HepG2 (cell line): ENCODE data around the gene MARCHF6. TPM values are rescaled to one million over a fixed set of nuclear protein-coding genes. Genes with fewer than 3 reads are reported as not detected.

ENCODE experiments used
- ATAC-seq: fragments of 200-7000 bp; cut with Tn5 transposase; 3 replicates; pipeline ENCODE4 v1.9.1; 2020; ENCODE audit warnings: mild to moderate bottlenecking, moderate library complexity
- BruUV-seq: library from RNA; stranded (reverse); fragments of 400-500 nt; replicated peaks from 2 replicates; lab custom pipeline; 2021; lab: Mats Ljungman, UMichigan
- CTCF ChIA-PET: fragments of 300-600 bp; formaldehyde crosslinking; extraction: SDS; loops from one replicate; lab custom pipeline; 2021; ENCODE audit warnings: low total read pairs, inconsistent platforms, low intra/inter-chr PET ratio; lab: Yijun Ruan, JAX
- POLR2A ChIA-PET: fragments of 350-600 bp; sonication (Branson Sonifier 250); formaldehyde crosslinking; loops from one replicate; lab custom pipeline; 2020; ENCODE audit warnings: antibody characterized with exemption, inconsistent platforms; lab: Yijun Ruan, JAX
- DNase-seq: peaks from one replicate; pipeline ENCODE4 v3.0.0-alpha.2; 2015; ENCODE audit warnings: low spot score
- FAIRE-seq: peaks from 3 replicates; lab custom pipeline; 2011; peaks lifted over from hg19 to GRCh38; lab: Jason Lieb, UNC
- H2AFZ ChIP-seq: one replicate; pipeline ENCODE4 v1.6.1; 2011; ENCODE audit warnings: low read length, inconsistent platforms
- H3K27ac ChIP-seq: fragments of 300-600 bp; 3 replicates; pipeline ENCODE4 v1.8.0; 2011; ENCODE audit warnings: mixed run types, mild to moderate bottlenecking, mixed read lengths, low read length, inconsistent platforms; ENCODE audit not compliant: insufficient read depth; ENCODE audit errors: extremely low read length
- H3K27me3 ChIP-seq, 2 experiments: fragments of 200-600 bp in 1 of 2; 2 replicates in 1 of 2; 3 replicates in 1 of 2; pipeline versions ENCODE4 v1.6.0 to v1.8.0; 2011; ENCODE audit warnings: low read length in 2 of 2, mild to moderate bottlenecking in 2 of 2, moderate library complexity in 2 of 2, inconsistent platforms in 1 of 2; ENCODE audit not compliant: insufficient read depth in 2 of 2, control insufficient read depth in 1 of 2
- H3K36me3 ChIP-seq, 2 experiments: fragments of 200-600 bp in 1 of 2; replicated peaks in 1 of 2; 2 replicates in 1 of 2; 3 replicates in 1 of 2; pipeline versions ENCODE4 v1.5.1 to v1.8.0; 2011; ENCODE audit warnings: low read length in 2 of 2, inconsistent platforms in 1 of 2; ENCODE audit not compliant: insufficient read depth in 2 of 2, control insufficient read depth in 1 of 2
- H3K4me1 ChIP-seq: 2 replicates; pipeline ENCODE4 v1.5.1; 2012; ENCODE audit warnings: low read length, inconsistent platforms; ENCODE audit not compliant: insufficient read depth
- H3K4me2 ChIP-seq: 2 replicates; pipeline ENCODE4 v1.6.0; 2011; ENCODE audit warnings: low read depth, low read length, inconsistent platforms
- H3K4me3 ChIP-seq, 3 experiments: fragments of 200-600 bp in 1 of 3; sonication (generic), shearing (Covaris generic) in 1 of 3; replicated peaks in 1 of 3; 2 replicates each; pipeline ENCODE4 v1.5.1; 2011 to 2016; ENCODE audit warnings: low read length in 3 of 3, inconsistent platforms in 2 of 3, low read depth in 2 of 3, mild to moderate bottlenecking in 2 of 3, control low read depth in 1 of 3, mixed read lengths in 1 of 3; ENCODE audit not compliant: insufficient read depth in 1 of 3
- H3K79me2 ChIP-seq: one replicate; pipeline ENCODE4 v1.6.1; 2011; ENCODE audit warnings: low read length, inconsistent platforms; ENCODE audit not compliant: insufficient read depth
- H3K9ac ChIP-seq: 2 replicates; pipeline ENCODE4 v1.6.0; 2011; ENCODE audit warnings: mild to moderate bottlenecking, low read depth, low read length, inconsistent platforms; ENCODE audit not compliant: insufficient read depth
- H3K9me3 ChIP-seq: 2 replicates; pipeline ENCODE4 v1.5.1; 2012; ENCODE audit warnings: mild to moderate bottlenecking, low read length
- H4K20me1 ChIP-seq: 2 replicates; pipeline ENCODE4 v1.6.0; 2011; ENCODE audit warnings: inconsistent platforms, mild to moderate bottlenecking, low read length, moderate library complexity; ENCODE audit not compliant: insufficient read depth
- CBX2 ChIP-seq, 2 experiments: fragments of 200-600 bp in 1 of 2; sonication (generic); formaldehyde crosslinking in 1 of 2; IDR thresholded peaks; 2 replicates each; pipeline versions ENCODE4 v1.7.0 to v1.8.1; 2018 to 2022; ENCODE audit warnings: low read depth in 2 of 2, low read length in 1 of 2, mild to moderate bottlenecking in 1 of 2, missing genetic modification reagents in 1 of 2
- DZIP1 ChIP-seq: sonication (generic); formaldehyde crosslinking; IDR thresholded peaks from 2 replicates; pipeline ENCODE4 v1.5.0; 2020; ENCODE audit warnings: mild to moderate bottlenecking, missing genetic modification reagents
- MAFK ChIP-seq, 2 experiments: IDR thresholded peaks in 1 of 2; conservative IDR thresholded peaks in 1 of 2; 2 replicates each; pipeline ENCODE4 v1.6.1; 2011; ENCODE audit warnings: improper control_type of control experiment in 2 of 2, low read length in 2 of 2
- PTBP1 ChIP-seq: fragments of 200-400 bp; formaldehyde crosslinking; IDR thresholded peaks from 2 replicates; pipeline ENCODE4 v1.6.1; 2018; ENCODE audit warnings: low read length, low read depth; ENCODE audit not compliant: poor library complexity, severe bottlenecking
- SAFB2 ChIP-seq: sonication (generic); formaldehyde crosslinking; IDR thresholded peaks from 2 replicates; pipeline ENCODE4 v1.5.1; 2020; ENCODE audit warnings: missing genetic modification reagents, low read depth, mild to moderate bottlenecking, borderline replicate concordance
- SAP130 ChIP-seq: IDR thresholded peaks from 2 replicates; pipeline ENCODE4 v1.6.1; 2016; ENCODE audit warnings: low read depth
- SRF ChIP-seq: IDR thresholded peaks from 2 replicates; pipeline ENCODE4 v1.6.1; 2011; ENCODE audit warnings: mild to moderate bottlenecking, low read depth, low read length, moderate library complexity
- ZBTB8A ChIP-seq: sonication (generic); formaldehyde crosslinking; IDR thresholded peaks from 2 replicates; pipeline ENCODE4 v1.4.0; 2020; ENCODE audit warnings: mild to moderate bottlenecking, low read depth, missing genetic modification reagents, borderline replicate concordance
- ZFP82 ChIP-seq: sonication (generic); formaldehyde crosslinking; IDR thresholded peaks from 2 replicates; pipeline ENCODE4 v1.5.1; 2020; ENCODE audit warnings: mild to moderate bottlenecking, missing genetic modification reagents, borderline replicate concordance
- ZNF224 ChIP-seq: sonication (generic); formaldehyde crosslinking; IDR thresholded peaks from 2 replicates; pipeline ENCODE4 v1.5.0; 2020; ENCODE audit warnings: mild to moderate bottlenecking, missing genetic modification reagents
- ZNF652 ChIP-seq: IDR thresholded peaks from 2 replicates; pipeline ENCODE4 v1.6.1; 2016; ENCODE audit warnings: low read depth, borderline replicate concordance
- ZNF841 ChIP-seq: sonication (generic); formaldehyde crosslinking; IDR thresholded peaks from 2 replicates; pipeline ENCODE4 v1.8.1; 2023; ENCODE audit warnings: missing genetic modification reagents, borderline replicate concordance
- WGBS: methylation state at CpG from one replicate; pipeline ENCODE4 v1.1.6; 2017; ENCODE audit warnings: low lambda C conversion rate; 5-methylcytosine and 5-hydroxymethylcytosine counted together
- in situ Hi-C: cut with HindIII; loops from 2 replicates; pipeline ENCODE4 v1.10.0; 2017; ENCODE audit warnings: low pct_unique_long_range_greater_than_20kb; ENCODE audit not compliant: extremely low pct_ligation_motif_present
- intact Hi-C: fragments of 100-400 bp; cut with micrococcal nuclease; formaldehyde crosslinking; loops from one replicate; pipeline ENCODE4 v1.10.0; 2022; ENCODE audit not compliant: unreplicated experiment
- polyA plus RNA-seq, 8 experiments: library from polyadenylated mRNA; depleted of rRNA in 3 of 8; stranded (reverse) in 7 of 8; unstranded in 1 of 8; fragments of >200 nt; fragmentation: Illumina TruSeq in 4 of 8; extraction: Trizol in 4 of 8; gene quantifications; 2 replicates each; pipeline versions ENCODE4 v1.2.1 to v1.2.3, GENCODE V29; 2011 to 2016; ENCODE audit warnings: low read depth in 4 of 8, missing spikeins in 1 of 8, mixed read lengths in 1 of 8; ENCODE audit not compliant: insufficient read depth in 1 of 8
- total RNA-seq, 5 experiments: library from RNA; depleted of rRNA; stranded (reverse); fragments of >200 nt; fragmentation: Illumina TruSeq; extraction: Trizol; gene quantifications; 2 replicates each; pipeline ENCODE4 v1.2.3, GENCODE V29; 2016; ENCODE audit warnings: low read depth in 1 of 5

MARCHF6 gene
- total and polyA plus RNA-seq, 2 of the 13 experiments (the other 11 are each of a cell fraction or from before 2014, with no cell fraction given) = 48.6 to 107 TPM

- intact Hi-C loops = no loop called here
- 16% methylated on average over 16 of the region's 16 CpGs for WGBS
- Histone ChIP-seq H3K27ac (peak overlapping the region; percentile 98), H3K4me1 (peaks cover 43% of the 10 kb centered on the region), H3K4me2 (peak overlapping the region; percentile 95), H3K9ac (peak overlapping the region; percentile 93), H3K79me2 (peaks cover 66% of the 10 kb centered on the region), H3K36me3 (no peaks in the 10 kb centered on the region), H3K9me3 (no peaks in the 10 kb centered on the region), H4K20me1 (peaks cover 44% of the 10 kb centered on the region), H3K27me3 (no peaks in the 10 kb centered on the region; a peak in 1 of 5 replicates), H3K4me3 (peak overlapping the region; percentile 88 to 92 (median 92)), H2AFZ (no peak overlapping the region)
- ChIA-PET CTCF (interaction anchor here (1.6 kb wide), 1 partner anchor 71 kb away, joined by 3 read pairs; no protein-coding TSS in a partner anchor), POLR2A (no interaction called here)
- BruUV-seq = no TSS peak
- FAIRE-seq (no peak), ATAC-seq (no peak), DNase-seq (no peak)
- TF ChIP-seq ZBTB8A = no peak
- peak; percentile 30; the same call in 1 of the 2 replicates for TF ChIP-seq SAP130 (CRISPR knock-in tag)
- in situ Hi-C loops = no loop called here
Observed at GRCh38 chr5:10355071-10355889, 1.8 kb downstream of the MARCHF6 start.

GRCh38 chr5:10358999-10359398 is 5.5 kb downstream of the MARCHF6 start:
- Histone ChIP-seq H3K79me2 (peaks cover 99% of the 10 kb centered on the region), H3K4me3 (no peak overlapping the region), H3K9ac (no peak overlapping the region), H3K4me2 (no peak overlapping the region), H3K27me3 (no peaks in the 10 kb centered on the region; a peak in 1 of 5 replicates), H3K9me3 (no peaks in the 10 kb centered on the region), H4K20me1 (peaks cover 76% of the 10 kb centered on the region), H3K27ac (no peak overlapping the region), H3K4me1 (peaks cover 28% of the 10 kb centered on the region), H3K36me3 (no peaks in the 10 kb centered on the region)
- no TSS peak for BruUV-seq
- intact Hi-C loops (no loop called here), in situ Hi-C loops (no loop called here)
- CTCF ChIA-PET = no interaction called here
- FAIRE-seq (no peak), ATAC-seq (no peak)
- POLR2A ChIA-PET = no interaction called here
- TF ChIP-seq SRF (no peak), SAFB2 (CRISPR knock-in tag) (no peak), ZNF841 (no peak), ZNF652 (CRISPR knock-in tag) (no peak), MAFK (conservative IDR thresholded peaks at IDR 0.05 in 1 of 2, IDR thresholded peaks at IDR 0.05 in 1 of 2; ENCODE audit: low read length in 2 of 2) (no peak), DZIP1 (CRISPR knock-in tag) (no peak), ZFP82 (no peak), PTBP1 (no peak), ZNF224 (CRISPR knock-in tag) (no peak), CBX2 (IDR thresholded peaks at IDR 0.05; ENCODE audit: low read depth, low read length) (no peak), CBX2 (CRISPR knock-in tag; IDR thresholded peaks at IDR 0.05; ENCODE audit: low read depth) (no peak)
- TF ChIP-seq, all 625 proteins: peak for 0
- no peak for DNase-seq
- no peak overlapping the region for H2AFZ ChIP-seq
- WGBS = 97% methylated on average over 2 of the region's 2 CpGs
